Endothelial cell of umbilical vein (primary cell): ENCODE data around the gene STK39. TPM values are rescaled to one million over a fixed set of nuclear protein-coding genes. Genes with fewer than 3 reads are reported as not detected.

ENCODE experiments used
- BruUV-seq: library from RNA; stranded (reverse); fragments of 400-500 nt; replicated peaks from 2 replicates; lab custom pipeline; 2021; lab: Mats Ljungman, UMichigan
- CTCF ChIA-PET: fragments of 300-600, 350-600 bp; sonication (Branson Sonifier 250); formaldehyde crosslinking; loops from one replicate; lab custom pipeline; 2021; ENCODE audit warnings: antibody characterized with exemption, inconsistent platforms; lab: Charles Lee
- POLR2A ChIA-PET: fragments of 300-600, 350-600 bp; sonication (Branson Sonifier 250); formaldehyde crosslinking; loops from one replicate; lab custom pipeline; 2021; ENCODE audit warnings: antibody characterized with exemption, inconsistent platforms; lab: Charles Lee
- DNase-seq: peaks from one replicate; pipeline ENCODE4 v3.0.0-alpha.2; 2011; ENCODE audit warnings: low read depth, low spot score
- FAIRE-seq: peaks from 2 replicates; lab custom pipeline; 2011; peaks lifted over from hg19 to GRCh38; lab: Jason Lieb, UNC
- H2AFZ ChIP-seq: 2 replicates; pipeline ENCODE4 v1.6.0; 2012; ENCODE audit warnings: low read depth, low read length, control low read depth, inconsistent platforms
- H3K27ac ChIP-seq: 2 replicates; pipeline ENCODE4 v1.5.1; 2011; ENCODE audit warnings: low read depth, mild to moderate bottlenecking, control low read depth, low read length, moderate library complexity; ENCODE audit not compliant: insufficient read depth
- H3K27me3 ChIP-seq, 2 experiments: 2 replicates each; pipeline versions ENCODE4 v1.6.0 to v1.6.1; 2011; ENCODE audit warnings: low read length in 2 of 2, mixed read lengths in 1 of 2; ENCODE audit not compliant: control insufficient read depth in 2 of 2, insufficient read depth in 2 of 2
- H3K36me3 ChIP-seq, 2 experiments: 2 replicates in 1 of 2; 3 replicates in 1 of 2; pipeline ENCODE4 v1.5.1; 2011; ENCODE audit warnings: low read length in 2 of 2, mild to moderate bottlenecking in 1 of 2, moderate library complexity in 1 of 2; ENCODE audit not compliant: control insufficient read depth in 2 of 2, insufficient read depth in 2 of 2; ENCODE audit errors: extremely low read depth in 1 of 2
- H3K4me1 ChIP-seq: 3 replicates; pipeline ENCODE4 v1.5.1; 2011; ENCODE audit warnings: mild to moderate bottlenecking, low read length; ENCODE audit not compliant: control insufficient read depth, insufficient read depth; ENCODE audit errors: extremely low read depth
- H3K4me2 ChIP-seq: 2 replicates; pipeline ENCODE4 v1.6.1; 2011; ENCODE audit warnings: low read length, control low read depth, mixed read lengths; ENCODE audit not compliant: insufficient read depth
- H3K4me3 ChIP-seq, 3 experiments: fragments of 200-600 bp in 1 of 3; sonication (generic), shearing (Covaris generic) in 1 of 3; replicated peaks in 1 of 3; 2 replicates each; pipeline ENCODE4 v1.5.1; 2011 to 2016; ENCODE audit warnings: control low read depth in 3 of 3, low read length in 3 of 3, mild to moderate bottlenecking in 2 of 3, inconsistent platforms in 1 of 3, low read depth in 1 of 3, moderate library complexity in 1 of 3; ENCODE audit not compliant: insufficient read depth in 1 of 3
- H3K79me2 ChIP-seq: 2 replicates; pipeline ENCODE4 v1.6.0; 2012; ENCODE audit warnings: low read length, inconsistent platforms; ENCODE audit not compliant: control insufficient read depth, insufficient read depth
- H3K9ac ChIP-seq: replicated peaks from 2 replicates; pipeline ENCODE3; 2011; ENCODE audit warnings: low read length, control low read depth; ENCODE audit not compliant: insufficient read depth; ENCODE audit errors: extremely low read depth
- H3K9me1 ChIP-seq: replicated peaks from 3 replicates; pipeline ENCODE4 v1.6.0; 2011; ENCODE audit warnings: mild to moderate bottlenecking, low read length; ENCODE audit not compliant: control insufficient read depth, insufficient read depth; ENCODE audit errors: extremely low read depth
- H3K9me3 ChIP-seq: replicated peaks from 2 replicates; pipeline ENCODE4 v1.5.1; 2012; ENCODE audit warnings: low read length, inconsistent platforms; ENCODE audit not compliant: control insufficient read depth, insufficient read depth
- H4K20me1 ChIP-seq: replicated peaks from 2 replicates; pipeline ENCODE3; 2011; ENCODE audit warnings: mild to moderate bottlenecking, low read length; ENCODE audit not compliant: control insufficient read depth, insufficient read depth; ENCODE audit errors: extremely low read depth
- CTCF ChIP-seq, 2 donors: IDR thresholded peaks; 1 replicate in 1 of 2; 2 replicates in 1 of 2; pipeline ENCODE4 v1.5.1; 2011; ENCODE audit warnings: low read length in 2 of 2, mild to moderate bottlenecking in 2 of 2, moderate library complexity in 2 of 2, control low read depth in 1 of 2, inconsistent platforms in 1 of 2, low read depth in 1 of 2; ENCODE audit not compliant: insufficient read depth in 1 of 2; ENCODE audit errors: extremely low read depth in 1 of 2
- JUN ChIP-seq: IDR thresholded peaks from 2 replicates; pipeline ENCODE4 v1.6.1; 2011; ENCODE audit warnings: borderline replicate concordance, low read depth; ENCODE audit not compliant: insufficient read length, insufficient read depth
- MAX ChIP-seq: IDR thresholded peaks from 2 replicates; pipeline ENCODE4 v1.6.1; 2011; ENCODE audit not compliant: insufficient read depth, insufficient read length
- POLR2A ChIP-seq: IDR thresholded peaks from 2 replicates; pipeline ENCODE4 v1.6.1; 2012; ENCODE audit warnings: low read depth, mild to moderate bottlenecking, control low read depth, low read length
- POLR2AphosphoS5 ChIP-seq: IDR thresholded peaks from 2 replicates; pipeline ENCODE4 v1.6.1; 2012; ENCODE audit warnings: low read depth, mild to moderate bottlenecking, control low read depth, low read length, moderate library complexity; ENCODE audit not compliant: insufficient read depth
- dilution Hi-C: fragments of 300-500 bp; cut with MboI; formaldehyde crosslinking; loops from one replicate; pipeline ENCODE4 v1.15.0; 2019; ENCODE audit warnings: low sequenced_read_pairs; ENCODE audit not compliant: extremely low pct_ligation_motif_present
- intact Hi-C: fragments of 100-400 bp; cut with micrococcal nuclease; formaldehyde crosslinking; loops from one replicate; pipeline ENCODE4 v1.10.0; 2022
- polyA plus RNA-seq, 4 experiments: library from polyadenylated mRNA; depleted of rRNA in 3 of 4; stranded (reverse) in 3 of 4; unstranded in 1 of 4; fragments of >200 nt; gene quantifications; 2 replicates each; pipeline versions ENCODE4 v1.2.1 to v1.2.3, GENCODE V29; 2011 to 2012; ENCODE audit warnings: missing spikeins in 1 of 4
- total RNA-seq: library from RNA; stranded (reverse); gene quantifications from 2 replicates; pipeline ENCODE4 v1.2.3, GENCODE V29; 2021

The STK39 gene
- total and polyA plus RNA-seq, 2 donors (not counting 3 experiments of a cell fraction or from before 2014, with no cell fraction given): 4.6 to 13.1 TPM

- no peaks in the 10 kb centered on the region for H3K9me3 ChIP-seq
- peaks cover 6 to 7% of the 10 kb centered on the region in 2 experiments for H3K27me3 ChIP-seq
- no TSS peak for BruUV-seq
- CTCF ChIA-PET: no interaction called here
- intact Hi-C loops: no loop called here
- H3K4me2 ChIP-seq: no peak overlapping the region
- H3K4me3 ChIP-seq: no peak overlapping the region
- FAIRE-seq: no peak
- H3K36me3 ChIP-seq: no peaks in the 10 kb centered on the region
- no peak overlapping the region for H3K27ac ChIP-seq
- H3K79me2 ChIP-seq: no peaks in the 10 kb centered on the region
- TF ChIP-seq CTCF (IDR thresholded peaks at IDR 0.05; ENCODE audit: extremely low read depth in 1 of 2, insufficient read depth in 1 of 2, low read depth in 1 of 2, low read length in 2 of 2): no peak
- no peak for TF ChIP-seq POLR2AphosphoS5
- no peak for TF ChIP-seq MAX
- TF ChIP-seq JUN: no peak
- no peak for TF ChIP-seq POLR2A
- no peak for DNase-seq
- dilution Hi-C loops: no loop called here
- no peak overlapping the region for H3K9ac ChIP-seq
- no peak overlapping the region for H2AFZ ChIP-seq
- POLR2A ChIA-PET: no interaction called here
- H3K4me1 ChIP-seq: no peaks in the 10 kb centered on the region
- no peaks in the 10 kb centered on the region for H4K20me1 ChIP-seq
- no peaks in the 10 kb centered on the region for H3K9me1 ChIP-seq
Observed at GRCh38 chr2:168254158-168254935, 7.0 kb upstream of the STK39 start.
